ENCODE results near the gene PRR20E.
"Not testable (repeated sequence)": the region's sequence is repeated elsewhere in the genome, so short reads cannot be mapped to it uniquely, and the experiment has no call there.

PRR20E gene

GRCh38 chr13:57166897-57167296 lies at the start of gene PRR20E:
TSS of gene PRR20E (plus strand) at chr13:57167197. CDS start at chr13:57167584, 387 bp downstream.
- DNase-seq (ENCODE audit: low read depth); H3K4me3 ChIP-seq (ENCODE audit: low read depth, low read length): not testable (repeated sequence)

DNA sequence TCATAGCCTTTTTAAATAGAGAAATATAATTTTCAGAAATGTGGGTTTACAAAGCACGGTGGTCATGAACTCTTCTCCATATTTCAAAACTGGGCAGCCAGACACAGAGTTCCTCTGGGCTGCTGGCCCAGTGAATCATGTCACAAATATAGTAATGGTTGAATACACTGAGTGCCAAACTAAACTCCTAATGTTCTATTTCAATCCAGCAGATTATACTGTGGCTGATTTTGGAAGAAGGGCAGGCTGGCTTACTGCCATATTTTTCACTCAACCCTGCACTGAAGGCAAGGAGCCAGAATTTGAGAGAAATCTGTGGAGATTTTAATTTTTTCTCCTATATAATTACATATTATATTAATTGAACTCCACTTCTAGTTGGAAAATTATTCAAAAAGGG lies 43.3 kb upstream of the PRR20E start:
- no peak for TF ChIP-seq CTCF (IDR thresholded peaks at IDR 0.05; ENCODE audit: insufficient read depth, low read depth, low read length, missing control alignments)
- no peak overlapping the region for H3K4me3 ChIP-seq (ENCODE audit: low read depth, low read length)
- no peak for DNase-seq (ENCODE audit: low read depth)

DNA sequence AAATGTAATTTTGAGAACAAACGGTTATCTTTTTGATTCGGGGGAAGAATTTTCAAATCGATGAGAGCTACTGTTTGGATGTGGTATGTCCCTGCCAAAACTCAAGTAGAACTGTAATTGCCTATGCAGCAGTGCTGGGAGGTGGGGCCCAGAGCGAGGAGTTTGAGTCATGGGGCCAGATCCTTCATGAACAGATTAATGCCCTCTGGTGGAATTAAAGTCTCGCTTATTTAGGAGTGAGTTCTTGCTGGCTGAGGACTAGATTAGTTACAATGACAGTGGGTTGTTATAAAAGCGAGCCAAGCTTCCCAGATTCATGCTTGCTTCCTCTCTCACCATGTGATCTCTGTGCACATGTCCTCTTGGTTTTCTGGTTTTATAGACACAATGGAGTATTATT lies 38.1 kb upstream of the PRR20E start:
- DNase-seq (ENCODE audit: low read depth) = no peak
- no peak overlapping the region for H3K4me3 ChIP-seq (ENCODE audit: low read depth, low read length)
- no peak for TF ChIP-seq CTCF (IDR thresholded peaks at IDR 0.05; ENCODE audit: insufficient read depth, low read depth, low read length, missing control alignments)

DNA sequence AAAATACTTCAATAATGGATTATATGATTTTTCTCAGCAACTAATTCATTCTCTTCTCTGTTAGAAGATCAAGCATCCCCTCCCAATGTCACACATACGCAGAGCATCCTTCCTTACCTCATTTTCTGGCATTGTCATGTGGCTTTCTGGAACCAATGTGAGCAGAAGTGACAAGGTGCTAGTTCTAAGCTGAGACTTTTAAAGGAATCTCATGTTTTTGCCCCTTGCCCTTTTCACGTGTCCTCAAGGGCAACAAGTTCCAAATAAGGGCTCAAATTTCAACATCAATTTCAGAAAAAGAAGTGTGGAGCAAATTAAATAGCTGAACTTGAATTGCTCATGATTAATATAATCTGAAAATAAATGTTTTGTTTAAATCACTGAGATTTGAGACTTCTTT lies 30.9 kb upstream of the PRR20E start:
- no peak overlapping the region for H3K4me3 ChIP-seq (ENCODE audit: low read depth, low read length)
- no peak for DNase-seq (ENCODE audit: low read depth)
- no peak for TF ChIP-seq CTCF (IDR thresholded peaks at IDR 0.05; ENCODE audit: insufficient read depth, low read depth, low read length, missing control alignments)

DNA sequence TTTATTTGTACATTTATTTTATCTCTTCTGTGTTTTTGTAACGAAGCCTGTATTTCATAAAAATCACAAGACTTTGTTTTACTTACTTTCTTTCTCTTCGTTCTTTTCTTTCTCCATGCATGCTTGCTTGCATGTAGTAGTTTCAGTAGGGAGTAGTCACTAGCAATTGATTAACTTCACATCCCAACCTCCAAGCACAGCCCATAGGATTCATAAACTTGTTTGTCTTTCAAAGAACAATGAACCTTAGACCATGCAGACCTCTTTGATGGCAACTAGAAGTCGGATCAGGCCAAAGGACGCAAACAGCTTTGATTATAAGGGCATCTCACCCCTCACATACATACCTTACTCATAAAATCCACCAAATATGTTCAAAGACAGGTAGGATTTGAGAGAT lies 29.4 kb upstream of the PRR20E start:
- no peak for TF ChIP-seq CTCF (IDR thresholded peaks at IDR 0.05; ENCODE audit: insufficient read depth, low read depth, low read length, missing control alignments)
- DNase-seq (ENCODE audit: low read depth) = no peak
- H3K4me3 ChIP-seq (ENCODE audit: low read depth, low read length) = no peak overlapping the region

DNA sequence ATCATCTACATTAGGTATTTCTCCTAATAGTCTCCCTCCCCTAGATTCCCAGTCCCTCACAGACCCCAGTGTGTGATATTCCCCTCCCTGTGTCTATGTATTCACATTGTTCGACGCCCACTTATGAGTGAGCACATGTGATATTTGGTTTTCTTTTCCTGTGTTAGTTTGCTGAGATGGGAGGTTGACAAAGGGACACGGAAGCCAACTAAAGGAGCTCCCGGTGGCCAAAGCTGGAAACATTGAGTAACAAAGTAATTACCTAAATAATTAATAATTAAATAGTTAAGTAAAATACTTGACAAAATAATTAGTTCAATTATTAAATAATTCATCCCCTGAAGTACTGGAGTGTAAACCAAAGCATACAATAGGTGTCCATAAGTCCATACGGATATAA lies 28.0 kb upstream of the PRR20E start:
- DNase-seq (ENCODE audit: low read depth) = no peak
- H3K4me3 ChIP-seq (ENCODE audit: low read depth, low read length) = no peak overlapping the region
- no peak for TF ChIP-seq CTCF (IDR thresholded peaks at IDR 0.05; ENCODE audit: insufficient read depth, low read depth, low read length, missing control alignments)

DNA sequence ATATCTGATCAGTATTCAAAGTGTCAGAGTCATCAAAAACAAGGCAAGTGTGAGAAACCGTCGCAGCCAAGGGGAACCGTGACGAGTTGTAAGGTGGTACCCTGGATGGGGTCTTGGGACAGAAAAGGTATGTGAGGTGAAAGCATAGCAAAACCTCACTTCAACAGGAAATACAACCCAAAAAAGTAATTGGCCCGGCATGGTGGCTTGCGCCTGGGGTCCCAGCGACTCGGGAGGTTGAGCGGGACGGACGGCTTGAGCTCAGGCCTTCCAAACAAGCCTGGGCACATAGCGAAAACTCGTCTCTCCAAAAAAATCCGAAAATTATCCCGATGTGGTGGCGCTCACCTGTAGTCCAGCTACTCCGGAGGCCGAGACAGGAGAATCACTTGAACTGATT lies 27.2 kb upstream of the PRR20E start:
- H3K4me3 ChIP-seq (ENCODE audit: low read depth, low read length); DNase-seq (ENCODE audit: low read depth): not testable (repeated sequence)

DNA sequence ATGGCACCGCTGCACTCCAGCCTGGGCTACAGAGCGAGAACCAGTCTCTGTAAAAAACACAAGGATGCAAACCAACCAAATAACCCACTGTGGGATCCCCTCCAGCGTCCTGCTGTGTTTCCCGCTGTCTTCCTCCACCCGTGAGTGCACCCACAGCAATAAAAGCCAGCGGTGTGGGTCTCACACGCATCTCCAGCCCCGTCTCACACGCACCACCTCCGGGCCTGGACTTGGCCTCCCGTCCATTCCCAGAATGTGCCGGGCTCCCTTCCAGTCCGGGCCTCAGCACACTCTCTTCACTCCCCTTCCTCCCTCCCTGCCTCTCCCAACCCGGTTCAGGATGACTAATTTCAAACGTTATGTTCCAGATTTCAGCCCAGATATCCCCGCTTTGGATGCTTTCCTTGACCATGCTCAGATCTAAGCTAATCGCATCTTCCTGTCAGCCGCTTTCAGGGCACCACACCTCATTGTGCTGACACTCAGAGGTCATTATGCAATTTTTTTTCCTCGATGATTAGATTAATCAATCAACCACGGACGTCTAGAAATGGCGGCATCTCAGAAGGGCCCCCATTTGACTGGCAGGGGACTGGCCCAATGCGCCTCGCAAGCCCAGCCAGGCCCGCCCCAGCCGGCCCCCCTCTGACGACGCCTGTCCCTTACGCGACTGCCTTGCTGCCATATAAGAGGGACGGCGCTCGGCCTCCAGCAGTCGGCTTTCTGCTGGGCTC lies 26.6 kb upstream of the PRR20E start, which contains the start of gene PRR20A:
PRR20A (plus strand) TSS at position 684 of the 734 bp plus-strand sequence. CDS start 387 bp downstream, outside the sequence.
- H3K4me3 ChIP-seq (ENCODE audit: low read depth, low read length); DNase-seq (ENCODE audit: low read depth): not testable (repeated sequence)

GRCh38 chr13:57147188-57147587 lies 19.8 kb upstream of the PRR20E start, which contains the start of gene PRR20B:
TSS of gene PRR20B (plus strand) at chr13:57147488. CDS start at chr13:57147875, 387 bp downstream.
- not testable (repeated sequence) for DNase-seq (ENCODE audit: low read depth); H3K4me3 ChIP-seq (ENCODE audit: low read depth, low read length)

- not testable (repeated sequence) for H3K4me3 ChIP-seq (ENCODE audit: low read depth, low read length); DNase-seq (ENCODE audit: low read depth)
Measured at GRCh38 chr13:57148106-57148505, 18.9 kb upstream of the PRR20E start.

DNA sequence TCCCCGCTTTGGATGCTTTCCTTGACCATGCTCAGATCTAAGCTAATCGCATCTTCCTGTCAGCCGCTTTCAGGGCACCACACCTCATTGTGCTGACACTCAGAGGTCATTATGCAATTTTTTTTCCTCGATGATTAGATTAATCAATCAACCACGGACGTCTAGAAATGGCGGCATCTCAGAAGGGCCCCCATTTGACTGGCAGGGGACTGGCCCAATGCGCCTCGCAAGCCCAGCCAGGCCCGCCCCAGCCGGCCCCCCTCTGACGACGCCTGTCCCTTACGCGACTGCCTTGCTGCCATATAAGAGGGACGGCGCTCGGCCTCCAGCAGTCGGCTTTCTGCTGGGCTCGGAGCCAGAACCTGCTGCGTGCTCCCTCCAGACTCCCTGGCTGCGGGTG lies 13.2 kb upstream of the PRR20E start, which contains the start of gene PRR20C:
PRR20C (plus strand) TSS at position 301 of the 400 bp plus-strand sequence. CDS start 387 bp downstream, outside the sequence.
- not testable (repeated sequence) for DNase-seq (ENCODE audit: low read depth); H3K4me3 ChIP-seq (ENCODE audit: low read depth, low read length)

DNA sequence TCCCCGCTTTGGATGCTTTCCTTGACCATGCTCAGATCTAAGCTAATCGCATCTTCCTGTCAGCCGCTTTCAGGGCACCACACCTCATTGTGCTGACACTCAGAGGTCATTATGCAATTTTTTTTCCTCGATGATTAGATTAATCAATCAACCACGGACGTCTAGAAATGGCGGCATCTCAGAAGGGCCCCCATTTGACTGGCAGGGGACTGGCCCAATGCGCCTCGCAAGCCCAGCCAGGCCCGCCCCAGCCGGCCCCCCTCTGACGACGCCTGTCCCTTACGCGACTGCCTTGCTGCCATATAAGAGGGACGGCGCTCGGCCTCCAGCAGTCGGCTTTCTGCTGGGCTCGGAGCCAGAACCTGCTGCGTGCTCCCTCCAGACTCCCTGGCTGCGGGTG lies 6.7 kb upstream of the PRR20E start, which contains the start of gene PRR20D:
PRR20D (plus strand) TSS at position 301 of the 400 bp plus-strand sequence. CDS start 387 bp downstream, outside the sequence.
- DNase-seq (ENCODE audit: low read depth); H3K4me3 ChIP-seq (ENCODE audit: low read depth, low read length): not testable (repeated sequence)

Data from GM12865 (cell line).